GM12878 (cell line): ENCODE measurements around the gene B4GALT5.

Experiments used
- CEBPB ChIP-seq, 2 experiments: fragments of 150-350 bp in 1 of 2; IDR thresholded peaks; 2 replicates each; pipeline ENCODE4 v1.6.1; 2012 to 2014; ENCODE audit warnings: low read depth in 2 of 2, low read length in 2 of 2, borderline replicate concordance in 1 of 2, inconsistent platforms in 1 of 2
- CHD2 ChIP-seq: IDR thresholded peaks from 2 replicates; pipeline ENCODE4 v1.6.1; 2011; ENCODE audit warnings: low read depth, low read length, improper control_type of control experiment, borderline replicate concordance
- CREM ChIP-seq: IDR thresholded peaks from 2 replicates; pipeline ENCODE4 v1.6.1; 2014; ENCODE audit warnings: antibody characterized with exemption, low read depth
- EED ChIP-seq: sonication (generic); IDR thresholded peaks from 2 replicates; pipeline ENCODE4 v1.6.1; 2016; ENCODE audit warnings: antibody characterized with exemption, low read depth
- FOXK2 ChIP-seq: fragments of 450-650 bp; IDR thresholded peaks from 2 replicates; pipeline ENCODE4 v1.6.1; 2017; ENCODE audit warnings: mild to moderate bottlenecking, moderate library complexity
- MYC ChIP-seq: IDR thresholded peaks from 2 replicates; pipeline ENCODE4 v1.6.1; 2011; ENCODE audit warnings: mild to moderate bottlenecking, low read length, moderate library complexity, inconsistent platforms; ENCODE audit not compliant: insufficient read depth, insufficient replicate concordance, insufficient read length, severe bottlenecking
- NRF1 ChIP-seq: conservative IDR thresholded peaks from 2 replicates; pipeline ENCODE4 v1.6.1; 2011; ENCODE audit warnings: mild to moderate bottlenecking, low read depth, low read length, improper control_type of control experiment
- SMARCA5 ChIP-seq: fragments of 450-650 bp; IDR thresholded peaks from 2 replicates; pipeline ENCODE4 v1.6.1; 2017; ENCODE audit warnings: mild to moderate bottlenecking
- SMC3 ChIP-seq: IDR thresholded peaks from 2 replicates; pipeline ENCODE4 v1.6.1; 2011; ENCODE audit warnings: low read length, improper control_type of control experiment, borderline replicate concordance
- TCF7 ChIP-seq: IDR thresholded peaks from 2 replicates; pipeline ENCODE4 v1.6.1; 2014; ENCODE audit warnings: antibody characterized with exemption, borderline replicate concordance
- TF ChIP-seq, protein P1 (sequence below): fragments of 450-650 bp; IDR thresholded peaks from 2 replicates; pipeline ENCODE4 v1.6.1; 2016; ENCODE audit warnings: mild to moderate bottlenecking
- TF ChIP-seq, protein P2 (sequence below), 3 experiments: IDR thresholded peaks in 2 of 3; conservative IDR thresholded peaks in 1 of 3; 2 replicates each; pipeline ENCODE4 v1.5.1; 2011; ENCODE audit warnings: low read depth in 3 of 3, low read length in 3 of 3, mild to moderate bottlenecking in 3 of 3, control low read depth in 2 of 3, moderate library complexity in 2 of 3, inconsistent platforms in 1 of 3, mixed read lengths in 1 of 3; ENCODE audit not compliant: control insufficient read depth in 2 of 3, insufficient read depth in 1 of 3; ENCODE audit errors: extremely low read depth in 1 of 3
- TF ChIP-seq, protein P3 (sequence below): fragments of 450-650 bp; formaldehyde crosslinking; IDR thresholded peaks from 2 replicates; pipeline ENCODE4 v1.4.0; 2020; ENCODE audit warnings: mild to moderate bottlenecking, moderate library complexity
- TF ChIP-seq, protein P4 (sequence below): IDR thresholded peaks from 2 replicates; pipeline ENCODE4 v1.6.1; 2011; ENCODE audit warnings: low read depth, mild to moderate bottlenecking, low read length, moderate library complexity, borderline replicate concordance; ENCODE audit errors: extremely low read depth

DNA sequence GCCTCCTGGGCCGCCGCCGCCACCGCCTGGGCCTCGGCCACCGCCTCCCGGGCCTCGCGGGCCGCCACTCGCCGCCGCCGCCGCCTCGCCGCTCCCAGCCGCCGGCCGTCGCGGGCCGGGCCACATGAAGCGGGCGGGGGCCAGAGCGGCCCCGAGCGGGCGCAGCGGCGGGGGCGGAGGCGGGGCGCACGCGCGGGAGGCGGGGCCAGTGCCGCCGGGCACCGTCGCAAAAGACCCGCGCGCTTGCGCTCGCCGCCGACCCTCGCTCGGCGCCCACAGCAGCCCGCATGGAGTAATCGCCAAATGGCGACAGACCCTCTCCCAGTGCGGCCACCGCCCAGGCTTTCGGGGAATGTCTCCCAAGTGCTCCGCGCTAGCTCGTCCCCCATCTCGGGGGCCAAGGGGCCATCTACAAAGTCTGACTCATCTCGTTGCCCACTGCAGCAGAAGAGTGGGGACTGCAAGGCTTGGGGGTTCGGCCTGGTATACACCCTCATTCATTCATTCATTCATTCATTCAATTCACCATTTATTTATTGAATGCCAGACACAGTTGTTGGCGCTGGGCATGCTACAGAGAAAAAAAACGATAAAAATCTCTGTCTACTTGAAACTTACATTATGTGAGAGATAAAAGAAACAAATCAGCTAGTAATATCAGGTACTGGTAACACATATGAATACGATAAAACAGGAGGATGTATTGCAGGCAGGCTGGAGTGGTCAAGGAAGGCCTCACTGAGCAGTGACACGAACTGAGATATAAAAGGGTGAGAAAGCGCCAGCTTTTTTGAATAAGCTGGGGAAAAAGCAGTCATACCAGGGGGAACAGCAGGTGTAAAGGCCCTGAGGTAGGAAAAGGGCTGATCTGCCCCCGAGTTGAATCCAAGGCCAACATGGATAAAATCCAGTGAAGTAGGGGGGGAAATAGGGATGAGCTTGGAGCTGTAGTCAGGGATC lies at the start of gene B4GALT5:
- TF ChIP-seq, protein P1, sequence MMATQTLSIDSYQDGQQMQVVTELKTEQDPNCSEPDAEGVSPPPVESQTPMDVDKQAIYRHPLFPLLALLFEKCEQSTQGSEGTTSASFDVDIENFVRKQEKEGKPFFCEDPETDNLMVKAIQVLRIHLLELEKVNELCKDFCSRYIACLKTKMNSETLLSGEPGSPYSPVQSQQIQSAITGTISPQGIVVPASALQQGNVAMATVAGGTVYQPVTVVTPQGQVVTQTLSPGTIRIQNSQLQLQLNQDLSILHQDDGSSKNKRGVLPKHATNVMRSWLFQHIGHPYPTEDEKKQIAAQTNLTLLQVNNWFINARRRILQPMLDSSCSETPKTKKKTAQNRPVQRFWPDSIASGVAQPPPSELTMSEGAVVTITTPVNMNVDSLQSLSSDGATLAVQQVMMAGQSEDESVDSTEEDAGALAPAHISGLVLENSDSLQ: no peak
- TF ChIP-seq SMC3: no peak; the same call in 1 of the 2 replicates
- TF ChIP-seq, protein P2, sequence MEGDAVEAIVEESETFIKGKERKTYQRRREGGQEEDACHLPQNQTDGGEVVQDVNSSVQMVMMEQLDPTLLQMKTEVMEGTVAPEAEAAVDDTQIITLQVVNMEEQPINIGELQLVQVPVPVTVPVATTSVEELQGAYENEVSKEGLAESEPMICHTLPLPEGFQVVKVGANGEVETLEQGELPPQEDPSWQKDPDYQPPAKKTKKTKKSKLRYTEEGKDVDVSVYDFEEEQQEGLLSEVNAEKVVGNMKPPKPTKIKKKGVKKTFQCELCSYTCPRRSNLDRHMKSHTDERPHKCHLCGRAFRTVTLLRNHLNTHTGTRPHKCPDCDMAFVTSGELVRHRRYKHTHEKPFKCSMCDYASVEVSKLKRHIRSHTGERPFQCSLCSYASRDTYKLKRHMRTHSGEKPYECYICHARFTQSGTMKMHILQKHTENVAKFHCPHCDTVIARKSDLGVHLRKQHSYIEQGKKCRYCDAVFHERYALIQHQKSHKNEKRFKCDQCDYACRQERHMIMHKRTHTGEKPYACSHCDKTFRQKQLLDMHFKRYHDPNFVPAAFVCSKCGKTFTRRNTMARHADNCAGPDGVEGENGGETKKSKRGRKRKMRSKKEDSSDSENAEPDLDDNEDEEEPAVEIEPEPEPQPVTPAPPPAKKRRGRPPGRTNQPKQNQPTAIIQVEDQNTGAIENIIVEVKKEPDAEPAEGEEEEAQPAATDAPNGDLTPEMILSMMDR (IDR thresholded peaks at IDR 0.05 in 2 of 3, conservative IDR thresholded peaks at IDR 0.05 in 1 of 3; ENCODE audit: control insufficient read depth in 2 of 3, extremely low read depth in 1 of 3, insufficient read depth in 1 of 3, low read depth in 3 of 3, low read length in 3 of 3): no peak
- TF ChIP-seq, protein P3, sequence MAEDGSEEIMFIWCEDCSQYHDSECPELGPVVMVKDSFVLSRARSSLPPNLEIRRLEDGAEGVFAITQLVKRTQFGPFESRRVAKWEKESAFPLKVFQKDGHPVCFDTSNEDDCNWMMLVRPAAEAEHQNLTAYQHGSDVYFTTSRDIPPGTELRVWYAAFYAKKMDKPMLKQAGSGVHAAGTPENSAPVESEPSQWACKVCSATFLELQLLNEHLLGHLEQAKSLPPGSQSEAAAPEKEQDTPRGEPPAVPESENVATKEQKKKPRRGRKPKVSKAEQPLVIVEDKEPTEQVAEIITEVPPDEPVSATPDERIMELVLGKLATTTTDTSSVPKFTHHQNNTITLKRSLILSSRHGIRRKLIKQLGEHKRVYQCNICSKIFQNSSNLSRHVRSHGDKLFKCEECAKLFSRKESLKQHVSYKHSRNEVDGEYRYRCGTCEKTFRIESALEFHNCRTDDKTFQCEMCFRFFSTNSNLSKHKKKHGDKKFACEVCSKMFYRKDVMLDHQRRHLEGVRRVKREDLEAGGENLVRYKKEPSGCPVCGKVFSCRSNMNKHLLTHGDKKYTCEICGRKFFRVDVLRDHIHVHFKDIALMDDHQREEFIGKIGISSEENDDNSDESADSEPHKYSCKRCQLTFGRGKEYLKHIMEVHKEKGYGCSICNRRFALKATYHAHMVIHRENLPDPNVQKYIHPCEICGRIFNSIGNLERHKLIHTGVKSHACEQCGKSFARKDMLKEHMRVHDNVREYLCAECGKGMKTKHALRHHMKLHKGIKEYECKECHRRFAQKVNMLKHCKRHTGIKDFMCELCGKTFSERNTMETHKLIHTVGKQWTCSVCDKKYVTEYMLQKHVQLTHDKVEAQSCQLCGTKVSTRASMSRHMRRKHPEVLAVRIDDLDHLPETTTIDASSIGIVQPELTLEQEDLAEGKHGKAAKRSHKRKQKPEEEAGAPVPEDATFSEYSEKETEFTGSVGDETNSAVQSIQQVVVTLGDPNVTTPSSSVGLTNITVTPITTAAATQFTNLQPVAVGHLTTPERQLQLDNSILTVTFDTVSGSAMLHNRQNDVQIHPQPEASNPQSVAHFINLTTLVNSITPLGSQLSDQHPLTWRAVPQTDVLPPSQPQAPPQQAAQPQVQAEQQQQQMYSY (CRISPR knock-in tag): no peak
- TF ChIP-seq NRF1: peak; percentile 46
- TF ChIP-seq CEBPB (IDR thresholded peaks at IDR 0.05; ENCODE audit: borderline replicate concordance in 1 of 2, low read depth in 2 of 2, low read length in 2 of 2): no peak
- TF ChIP-seq, protein P4, sequence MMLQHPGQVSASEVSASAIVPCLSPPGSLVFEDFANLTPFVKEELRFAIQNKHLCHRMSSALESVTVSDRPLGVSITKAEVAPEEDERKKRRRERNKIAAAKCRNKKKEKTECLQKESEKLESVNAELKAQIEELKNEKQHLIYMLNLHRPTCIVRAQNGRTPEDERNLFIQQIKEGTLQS: no peak
- no peak for TF ChIP-seq FOXK2
- no peak for TF ChIP-seq CHD2
- no peak for TF ChIP-seq EED
- TF ChIP-seq MYC: no peak
- TF ChIP-seq CREM: 0 out of 2 replicates have a peak, but pooled peaks have one; percentile 14
- TF ChIP-seq TCF7: no peak
- peak; percentile 41; the same call in 1 of the 2 replicates for TF ChIP-seq SMARCA5
